NB4 (cell line): ENCODE measurements around the gene RDX.

Experiments
- POLR2A ChIP-seq: IDR thresholded peaks from 2 replicates; pipeline ENCODE4 v1.6.1; 2011; ENCODE audit warnings: mild to moderate bottlenecking; ENCODE audit not compliant: insufficient read length; ENCODE audit errors: extremely low read depth
- TF ChIP-seq, protein P1 (sequence below): IDR thresholded peaks from one replicate; pipeline ENCODE4 v1.5.1; 2012; ENCODE audit warnings: low read depth, low read length
- TF ChIP-seq, protein P2 (sequence below): IDR thresholded peaks from 2 replicates; pipeline ENCODE4 v1.6.1; 2011; ENCODE audit warnings: low read depth, low read length

DNA sequence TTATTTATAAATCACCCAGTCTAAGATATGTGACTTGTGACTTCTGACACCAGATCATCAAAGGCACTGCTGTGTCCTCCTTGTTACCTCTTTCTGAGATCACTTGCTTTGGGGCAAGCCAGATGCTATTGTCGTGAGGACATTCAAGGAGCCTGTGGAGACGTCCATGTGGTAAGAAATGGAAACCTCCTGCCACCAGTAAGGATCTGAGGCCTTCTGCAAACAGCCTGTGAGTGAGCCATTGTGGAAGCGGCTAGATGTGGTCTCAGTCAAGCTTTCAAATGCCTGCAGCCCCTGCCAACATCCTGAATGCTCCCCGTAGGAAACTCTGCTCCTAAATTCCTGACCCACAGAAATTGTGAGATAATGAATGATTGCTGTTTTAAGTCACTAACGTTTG, 11.7 kb upstream of the RDX start:
- TF ChIP-seq, protein P1, sequence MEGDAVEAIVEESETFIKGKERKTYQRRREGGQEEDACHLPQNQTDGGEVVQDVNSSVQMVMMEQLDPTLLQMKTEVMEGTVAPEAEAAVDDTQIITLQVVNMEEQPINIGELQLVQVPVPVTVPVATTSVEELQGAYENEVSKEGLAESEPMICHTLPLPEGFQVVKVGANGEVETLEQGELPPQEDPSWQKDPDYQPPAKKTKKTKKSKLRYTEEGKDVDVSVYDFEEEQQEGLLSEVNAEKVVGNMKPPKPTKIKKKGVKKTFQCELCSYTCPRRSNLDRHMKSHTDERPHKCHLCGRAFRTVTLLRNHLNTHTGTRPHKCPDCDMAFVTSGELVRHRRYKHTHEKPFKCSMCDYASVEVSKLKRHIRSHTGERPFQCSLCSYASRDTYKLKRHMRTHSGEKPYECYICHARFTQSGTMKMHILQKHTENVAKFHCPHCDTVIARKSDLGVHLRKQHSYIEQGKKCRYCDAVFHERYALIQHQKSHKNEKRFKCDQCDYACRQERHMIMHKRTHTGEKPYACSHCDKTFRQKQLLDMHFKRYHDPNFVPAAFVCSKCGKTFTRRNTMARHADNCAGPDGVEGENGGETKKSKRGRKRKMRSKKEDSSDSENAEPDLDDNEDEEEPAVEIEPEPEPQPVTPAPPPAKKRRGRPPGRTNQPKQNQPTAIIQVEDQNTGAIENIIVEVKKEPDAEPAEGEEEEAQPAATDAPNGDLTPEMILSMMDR = no peak
- TF ChIP-seq POLR2A = no peak
- TF ChIP-seq, protein P2, sequence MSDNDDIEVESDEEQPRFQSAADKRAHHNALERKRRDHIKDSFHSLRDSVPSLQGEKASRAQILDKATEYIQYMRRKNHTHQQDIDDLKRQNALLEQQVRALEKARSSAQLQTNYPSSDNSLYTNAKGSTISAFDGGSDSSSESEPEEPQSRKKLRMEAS = no peak
